GM23248 (cell line): Measurements from ENCODE around the gene ADAM17.

Source experiments
- EZH2 ChIP-seq: fragments of 200-600 bp; sonication (generic); IDR thresholded peaks from 2 replicates; pipeline ENCODE4 v1.6.1; 2018; ENCODE audit warnings: antibody characterized with exemption, mild to moderate bottlenecking; ENCODE audit not compliant: insufficient read depth, poor library complexity, severe bottlenecking
- EZH2phosphoT487 ChIP-seq: fragments of 200-600 bp; sonication (generic); IDR thresholded peaks from 2 replicates; pipeline ENCODE4 v1.6.1; 2018; ENCODE audit warnings: antibody characterized with exemption, moderate library complexity, mild to moderate bottlenecking, low read depth; ENCODE audit not compliant: insufficient read depth

DNA sequence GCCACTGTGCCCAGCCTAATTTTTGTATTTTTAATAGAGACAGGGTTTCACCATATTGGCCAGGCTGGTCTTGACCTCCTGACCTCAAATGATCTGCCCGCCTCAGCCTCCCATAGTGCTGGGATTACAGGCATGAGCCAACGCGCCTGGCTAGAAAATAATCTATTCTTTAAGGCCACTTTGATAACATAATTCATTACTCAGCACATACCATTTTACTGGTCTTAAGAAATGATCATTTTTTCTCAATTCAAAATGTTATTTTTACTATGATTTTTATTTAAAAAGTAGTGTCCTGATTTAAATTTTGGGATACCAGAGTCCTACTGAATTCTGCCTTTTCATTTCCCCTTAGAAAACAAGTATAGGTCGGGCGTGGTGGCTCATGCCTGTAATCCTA, 27.0 kb upstream of the ADAM17 start:
- TF ChIP-seq EZH2 (no peak), EZH2phosphoT487 (no peak)
